Stomach (tissue), 4 donors: ENCODE data around the gene BANF1.

ENCODE experiments used
- EP300 ChIP-seq: sonication (generic); formaldehyde crosslinking; IDR thresholded peaks from one replicate; pipeline ENCODE4 v1.6.1; 2017; ENCODE audit warnings: antibody characterized with exemption
- POLR2A ChIP-seq, 4 donors: fragments of 450-650 bp; IDR thresholded peaks; one replicate each; pipeline ENCODE4 v1.6.1; 2016; ENCODE audit warnings: antibody characterized with exemption in 4 of 4, control low read depth in 2 of 4, mild to moderate bottlenecking in 1 of 4, moderate library complexity in 1 of 4
- POLR2AphosphoS5 ChIP-seq, 3 donors: sonication (generic); formaldehyde crosslinking; IDR thresholded peaks; one replicate each; pipeline ENCODE4 v1.6.1; 2016; ENCODE audit warnings: antibody characterized with exemption in 3 of 3
- TF ChIP-seq, protein P1 (sequence below), 7 experiments: fragments of 450-650 bp in 4 of 7; fragments of 200-600 bp in 3 of 7; sonication (generic) in 3 of 7; IDR thresholded peaks; one replicate each; pipeline ENCODE4 v1.5.1; 2016 to 2019; ENCODE audit warnings: antibody characterized with exemption in 7 of 7, control low read depth in 2 of 7, mild to moderate bottlenecking in 1 of 7

- TF ChIP-seq, protein P1, sequence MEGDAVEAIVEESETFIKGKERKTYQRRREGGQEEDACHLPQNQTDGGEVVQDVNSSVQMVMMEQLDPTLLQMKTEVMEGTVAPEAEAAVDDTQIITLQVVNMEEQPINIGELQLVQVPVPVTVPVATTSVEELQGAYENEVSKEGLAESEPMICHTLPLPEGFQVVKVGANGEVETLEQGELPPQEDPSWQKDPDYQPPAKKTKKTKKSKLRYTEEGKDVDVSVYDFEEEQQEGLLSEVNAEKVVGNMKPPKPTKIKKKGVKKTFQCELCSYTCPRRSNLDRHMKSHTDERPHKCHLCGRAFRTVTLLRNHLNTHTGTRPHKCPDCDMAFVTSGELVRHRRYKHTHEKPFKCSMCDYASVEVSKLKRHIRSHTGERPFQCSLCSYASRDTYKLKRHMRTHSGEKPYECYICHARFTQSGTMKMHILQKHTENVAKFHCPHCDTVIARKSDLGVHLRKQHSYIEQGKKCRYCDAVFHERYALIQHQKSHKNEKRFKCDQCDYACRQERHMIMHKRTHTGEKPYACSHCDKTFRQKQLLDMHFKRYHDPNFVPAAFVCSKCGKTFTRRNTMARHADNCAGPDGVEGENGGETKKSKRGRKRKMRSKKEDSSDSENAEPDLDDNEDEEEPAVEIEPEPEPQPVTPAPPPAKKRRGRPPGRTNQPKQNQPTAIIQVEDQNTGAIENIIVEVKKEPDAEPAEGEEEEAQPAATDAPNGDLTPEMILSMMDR (IDR thresholded peaks at IDR 0.05), result no peak
- no peak for TF ChIP-seq POLR2A (IDR thresholded peaks at IDR 0.05)
- no peak for TF ChIP-seq POLR2AphosphoS5 (IDR thresholded peaks at IDR 0.05)
- no peak for TF ChIP-seq EP300
These were observed 17.9 kb downstream of the BANF1 start for GRCh38 chr11:66020212-66020611.
